Measurements from ENCODE around the gene LHB. TPM values are rescaled to one million over a fixed set of nuclear protein-coding genes. Genes with fewer than 3 reads are reported as not detected.

Gene LHB
- total RNA-seq = not detected

GRCh38 chr19:49017041-49017665, at the start of gene LHB:
TSS of gene LHB (minus strand) at chr19:49017091. CDS start at chr19:49017081, 10 bp downstream.

GRCh38 chr19:49064768-49065611, 48.1 kb upstream of the LHB start, which contains the start of gene NTF4:
TSS of gene NTF4 (minus strand) at chr19:49064818. CDS start at chr19:49061997, 2,821 bp downstream.

GRCh38 chr19:49057636-49058234, 40.8 kb upstream of the LHB start, which contains the start of gene CGB7:
TSS of gene CGB7 (minus strand) at chr19:49057749. CDS start at chr19:49055375, 2,374 bp downstream.

GRCh38 chr19:49049011-49049410, 32.1 kb upstream of the LHB start, which contains the start of gene CGB8:
TSS of gene CGB8 (minus strand) at chr19:49049111. CDS start at chr19:49048739, 372 bp downstream.

DNA sequence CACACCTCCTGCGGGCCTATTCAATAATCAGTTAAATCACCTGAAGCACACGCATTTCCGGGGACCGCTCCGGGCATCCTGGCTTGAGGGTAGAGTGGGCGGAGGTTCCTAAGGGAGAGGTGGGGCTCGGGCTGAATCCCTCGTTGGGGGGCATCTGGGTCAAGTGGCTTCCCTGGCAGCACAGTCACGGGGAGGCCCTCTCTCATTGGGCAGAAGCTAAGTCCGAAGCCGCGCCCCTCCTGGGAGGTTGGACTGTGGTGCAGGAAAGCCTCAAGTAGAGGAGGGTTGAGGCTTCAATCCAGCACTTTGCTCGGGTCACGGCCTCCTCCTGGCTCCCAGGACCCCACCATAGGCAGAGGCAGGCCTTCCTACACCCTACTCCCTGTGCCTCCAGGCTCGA, 26.7 kb upstream of the LHB start, which contains the start of gene CGB5:
Gene CGB5 (plus strand): TSS at position 301 of the 400 bp plus-strand sequence. CDS start 362 bp downstream, outside the sequence.

GRCh38 chr19:49036815-49037214, 19.9 kb upstream of the LHB start, which contains the start of gene CGB1:
TSS of gene CGB1 (minus strand) at chr19:49036895. CDS start at chr19:49036711, 184 bp downstream.

GRCh38 chr19:49031642-49032301, 14.9 kb upstream of the LHB start, which contains the start of gene CGB2:
TSS of gene CGB2 (plus strand) at chr19:49031890. CDS start at chr19:49032096, 206 bp downstream.

GRCh38 chr19:49024233-49024632, 7.3 kb upstream of the LHB start, which contains the start of gene CGB3:
TSS of gene CGB3 (minus strand) at chr19:49024333. CDS start at chr19:49023971, 362 bp downstream.

GRCh38 chr19:48993175-48994034, 23.5 kb downstream of the LHB start, which contains the start of the genes GYS1 and RUVBL2:
TSS of gene GYS1 (minus strand) at chr19:48993309. CDS start at chr19:48993112, 197 bp downstream.
TSS of gene RUVBL2 (plus strand) at chr19:48993887. CDS start at chr19:48993912, 25 bp downstream.

Small RNAs within 50 kb of the gene (small RNA-seq; reads per million reads assigned to genes)
- gene MIR6798 (ENCODE audit: low replicate concordance) = not detected

Other genes with a start within 250 kb of the LHB start
- gene BCAT2, start 206.1 kb downstream of the LHB start, total RNA-seq = 14.4 TPM
- gene HSD17B14, start 180.6 kb downstream of the LHB start, total RNA-seq = 1.3 TPM
- not detected for gene PLEKHA4, start 148.5 kb downstream of the LHB start, total RNA-seq
- 31.6 TPM for gene PPP1R15A, start 144.7 kb downstream of the LHB start, total RNA-seq
- gene TULP2, start 118.3 kb downstream of the LHB start, total RNA-seq = not detected
- gene NUCB1, start 116.8 kb downstream of the LHB start, total RNA-seq = 46.6 TPM
- not detected for gene DHDH, start 83.4 kb downstream of the LHB start, total RNA-seq
- 7.8 TPM for gene BAX, start 62.2 kb downstream of the LHB start, total RNA-seq
- gene FTL, start 51.8 kb downstream of the LHB start, total RNA-seq = 551 TPM
- gene GYS1, start 23.8 kb downstream of the LHB start, total RNA-seq = 27.5 TPM
- 92.6 TPM for gene RUVBL2, start 23.2 kb downstream of the LHB start, total RNA-seq
- gene CGB3, start 7.2 kb upstream of the LHB start, total RNA-seq = not detected
- not detected for gene CGB2, start 14.8 kb upstream of the LHB start, total RNA-seq
- gene CGB1, start 19.8 kb upstream of the LHB start, total RNA-seq = not detected
- not detected for gene CGB5, start 26.8 kb upstream of the LHB start, total RNA-seq
- gene CGB8, start 32.0 kb upstream of the LHB start, total RNA-seq = not detected
- gene CGB7, start 40.7 kb upstream of the LHB start, total RNA-seq = not detected
- not detected for gene NTF4, start 47.7 kb upstream of the LHB start, total RNA-seq
- not detected for gene KCNA7, start 55.6 kb upstream of the LHB start, total RNA-seq
- gene SNRNP70, start 68.4 kb upstream of the LHB start, total RNA-seq = 278 TPM
- gene LIN7B, start 97.3 kb upstream of the LHB start, total RNA-seq = 21.6 TPM
- gene C19orf73, start 102.1 kb upstream of the LHB start, total RNA-seq = not detected
- 37.6 TPM for gene PPFIA3, start 102.5 kb upstream of the LHB start, total RNA-seq
- 0.31 TPM for gene HRC, start 138.3 kb upstream of the LHB start, total RNA-seq
- 6.6 TPM for gene TRPM4, start 140.7 kb upstream of the LHB start, total RNA-seq

Measured in parietal lobe (tissue), 2 donors.